ENCODE data around the gene THNSL1. TPM values are rescaled to one million over a fixed set of nuclear protein-coding genes. Genes with fewer than 3 reads are reported as not detected.

THNSL1 gene
- total RNA-seq, 1 experiment from 2014 or later: 3.2 TPM

DNA sequence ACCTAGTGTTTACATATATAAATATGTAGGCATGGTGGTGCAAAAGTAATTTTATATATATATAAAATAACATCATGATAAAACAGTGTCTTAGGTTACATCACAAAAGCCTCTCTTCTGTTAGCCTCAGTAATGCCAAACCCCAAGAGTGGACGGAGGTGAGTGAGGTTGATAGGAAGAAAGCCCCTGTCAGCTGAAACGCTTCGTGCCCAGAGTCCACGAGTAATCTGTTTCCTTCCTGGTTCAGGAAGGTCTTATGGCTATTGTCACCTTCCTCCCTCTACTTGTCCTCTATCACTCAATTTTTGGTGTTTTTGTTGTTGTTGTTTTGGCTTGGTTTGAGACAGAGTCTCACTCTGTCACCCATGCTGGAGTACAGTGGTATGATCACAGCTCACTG is 41.5 kb downstream of the THNSL1 start:
- no peak for DNase-seq (ENCODE audit: low spot score)

DNA sequence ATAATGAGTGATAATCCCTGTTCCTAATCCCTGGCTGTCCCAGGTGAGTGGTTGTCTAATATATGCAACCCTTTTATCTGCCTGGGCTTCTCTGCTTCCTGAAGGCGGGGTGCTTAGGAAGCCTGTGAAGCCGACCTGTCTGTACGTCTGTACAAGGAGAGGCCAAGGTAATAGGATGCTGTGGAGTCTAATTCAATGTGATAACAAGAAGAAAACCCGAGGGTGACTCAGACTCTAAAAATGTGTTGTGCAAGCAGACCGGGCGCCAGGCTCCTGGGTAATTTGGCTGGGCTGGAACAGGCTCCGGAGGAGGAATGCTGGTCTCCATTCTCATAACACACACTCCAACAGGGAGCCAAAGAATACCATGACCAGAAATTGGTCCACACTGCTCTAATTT is 43.6 kb downstream of the THNSL1 start:
- peak; percentile 76 for DNase-seq (ENCODE audit: low spot score)

- DNase-seq (ENCODE audit: low spot score): no peak
Measured at GRCh38 chr10:25061125-25061524, 44.7 kb downstream of the THNSL1 start.

DNA sequence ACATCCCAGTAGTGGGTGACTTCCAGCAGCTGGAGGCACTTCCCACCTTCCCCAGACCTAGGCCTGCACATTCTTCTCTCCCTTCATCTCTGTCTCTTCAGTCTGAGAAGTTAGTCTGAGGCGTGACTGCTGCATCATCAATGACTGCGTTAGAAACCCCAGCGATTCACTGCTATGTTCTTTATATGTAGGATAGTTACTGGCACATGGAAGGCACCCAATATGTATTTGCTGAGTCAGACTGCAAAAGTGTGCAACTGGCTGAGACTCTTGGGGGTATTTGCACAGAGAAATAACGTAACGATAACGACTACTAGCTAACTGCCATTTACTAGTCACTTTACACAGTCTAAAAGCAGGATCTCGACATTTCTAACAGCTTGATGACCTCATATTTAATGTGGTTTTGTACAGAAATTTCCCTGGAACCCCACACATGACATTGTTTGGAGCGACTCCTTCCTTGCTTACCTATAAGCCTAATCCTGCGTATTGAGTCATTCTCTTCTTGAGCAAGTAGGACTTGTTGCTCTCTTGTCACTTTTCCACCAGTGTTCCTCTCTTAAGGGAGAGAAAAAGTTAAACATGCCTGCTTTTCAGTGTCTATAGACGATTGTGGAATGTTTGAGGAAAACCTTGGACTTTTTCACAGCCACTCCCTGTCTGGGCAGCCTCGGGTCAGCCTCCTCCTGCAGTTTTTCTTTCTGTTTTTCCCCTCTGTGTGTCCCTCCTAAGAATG is 45.5 kb downstream of the THNSL1 start:
- peak; percentile 57 for DNase-seq (ENCODE audit: low spot score)

DNA sequence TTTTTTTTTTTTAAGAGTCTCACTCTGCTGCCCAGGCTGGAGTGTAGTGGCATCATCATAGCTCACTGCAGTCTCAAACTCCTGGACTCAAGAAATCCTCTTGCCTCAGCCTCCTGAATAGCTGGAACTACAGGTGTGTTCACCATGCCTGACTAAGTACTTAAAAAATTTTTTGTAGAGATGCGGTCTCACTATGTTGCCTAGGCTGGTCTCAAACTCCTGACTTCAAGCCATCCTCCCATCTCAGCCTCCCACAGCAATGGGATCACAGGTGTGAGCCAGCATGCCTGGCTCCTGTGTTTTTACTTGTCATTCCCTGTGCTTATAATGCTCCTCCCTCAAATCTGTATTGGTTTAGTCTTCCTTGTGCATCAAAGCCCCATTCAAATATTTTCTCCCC is 46.7 kb downstream of the THNSL1 start:
- no peak for DNase-seq (ENCODE audit: low spot score)

DNA sequence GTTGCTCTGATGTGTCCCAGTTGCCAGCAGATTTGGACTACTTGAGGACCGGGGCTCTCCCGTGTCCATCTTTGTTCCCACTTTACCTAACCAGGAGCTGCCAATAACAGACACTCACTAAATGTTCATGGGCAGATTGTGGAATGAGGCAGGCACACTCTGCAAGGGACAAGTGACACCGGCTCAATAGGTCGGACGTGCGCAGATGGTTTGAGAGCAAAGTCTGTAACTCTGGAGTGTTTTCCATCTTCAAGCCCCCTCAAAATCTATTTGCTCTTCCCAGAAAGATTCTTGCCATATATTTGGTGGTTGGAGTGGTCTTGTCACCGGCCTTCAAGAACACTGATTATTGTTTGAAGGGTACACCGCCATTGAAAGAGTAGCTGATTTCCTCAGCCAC is 47.2 kb downstream of the THNSL1 start:
- no peak for DNase-seq (ENCODE audit: low spot score)

DNA sequence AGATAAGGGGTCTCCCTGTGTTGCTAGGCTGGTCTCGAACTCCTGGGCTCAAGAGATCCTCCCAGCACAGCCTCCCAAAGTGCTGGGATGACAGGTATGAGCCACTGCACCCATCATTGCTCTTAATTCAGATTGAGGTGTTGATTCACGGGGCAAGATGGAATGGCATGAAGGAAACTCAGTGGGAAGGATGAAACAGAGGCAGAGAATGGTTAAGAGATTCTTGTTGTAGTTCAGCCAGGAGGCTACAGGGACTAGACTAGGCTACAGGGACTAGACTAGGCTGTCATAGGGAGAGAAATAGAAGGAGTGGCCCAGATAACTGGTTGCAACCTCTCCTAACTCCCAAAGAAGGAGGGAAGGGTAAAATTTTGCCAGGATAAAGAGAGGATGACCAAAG is 48.0 kb downstream of the THNSL1 start:
- no peak for DNase-seq (ENCODE audit: low spot score)

- DNase-seq (ENCODE audit: low spot score): no peak
Measured at GRCh38 chr10:25065761-25066476, 49.5 kb downstream of the THNSL1 start.

GRCh38 chr10:25068152-25069058 is 52.0 kb downstream of the THNSL1 start:
- DNase-seq (ENCODE audit: low spot score): peak; percentile 20

- DNase-seq (ENCODE audit: low spot score): no peak
Measured at GRCh38 chr10:25071227-25071626, 54.8 kb downstream of the THNSL1 start.

DNA sequence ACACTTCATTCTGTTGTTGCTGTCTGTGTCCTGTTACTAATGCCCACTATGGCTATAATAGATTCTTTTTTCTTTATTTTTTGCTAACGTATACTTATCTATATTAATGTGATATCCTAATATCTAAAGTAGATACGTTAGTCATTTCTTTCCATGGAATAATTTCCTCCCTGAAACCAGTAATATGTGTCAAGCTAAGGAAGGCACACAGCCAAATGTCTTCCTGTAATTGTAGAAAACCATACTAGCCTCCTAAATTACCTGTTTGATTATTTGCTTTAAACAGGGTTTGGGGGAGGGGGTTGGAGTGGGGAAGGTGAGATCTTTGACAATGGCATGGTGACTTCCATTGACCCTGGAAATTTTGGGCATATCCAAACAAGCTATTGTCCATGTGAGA is 56.4 kb downstream of the THNSL1 start:
- no peak for DNase-seq (ENCODE audit: low spot score)

- no peak for DNase-seq (ENCODE audit: low spot score)
Measured at GRCh38 chr10:25075825-25076224, 59.4 kb downstream of the THNSL1 start.

Other genes starting within 250 kb of the THNSL1 start
- 18.3 and 22.8 TPM in 2 replicates for gene PRTFDC1, start 64.0 kb upstream of the THNSL1 start, total RNA-seq (2014; rRNA removed; shearing (Covaris generic))
- gene ENKUR, start 454 bp upstream of the THNSL1 start, total RNA-seq (2014; rRNA removed; shearing (Covaris generic)): not detected in 2 replicates
- 0.58 and 1.1 TPM in 2 replicates for gene GPR158, start 158.4 kb downstream of the THNSL1 start, total RNA-seq (2014; rRNA removed; shearing (Covaris generic))